ENCODE measurements around the gene SDE2.
"Not testable (repeated sequence)": the region's sequence is repeated elsewhere in the genome, so short reads cannot be mapped to it uniquely, and the experiment has no call there.

Gene SDE2

DNA sequence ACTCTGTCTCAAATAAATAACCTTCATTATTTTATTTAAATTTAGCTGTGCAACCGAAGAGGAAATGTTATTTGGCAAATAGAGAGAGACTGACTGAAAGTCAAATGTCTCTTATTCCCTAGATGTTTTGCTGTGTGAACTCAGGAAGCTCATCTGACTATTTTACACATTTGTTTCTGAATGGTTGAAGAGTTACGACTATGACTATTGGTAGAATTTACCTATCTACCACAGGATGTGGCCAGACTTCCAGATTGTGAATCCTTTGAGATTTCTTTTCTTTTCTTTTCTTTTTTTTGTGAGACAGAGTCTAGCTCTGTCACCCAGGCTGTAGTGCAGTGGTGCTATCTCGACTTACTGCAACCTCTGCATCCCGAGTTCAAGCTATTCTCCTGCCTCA, 5.3 kb upstream of the SDE2 start:
- no peak for DNase-seq

DNA sequence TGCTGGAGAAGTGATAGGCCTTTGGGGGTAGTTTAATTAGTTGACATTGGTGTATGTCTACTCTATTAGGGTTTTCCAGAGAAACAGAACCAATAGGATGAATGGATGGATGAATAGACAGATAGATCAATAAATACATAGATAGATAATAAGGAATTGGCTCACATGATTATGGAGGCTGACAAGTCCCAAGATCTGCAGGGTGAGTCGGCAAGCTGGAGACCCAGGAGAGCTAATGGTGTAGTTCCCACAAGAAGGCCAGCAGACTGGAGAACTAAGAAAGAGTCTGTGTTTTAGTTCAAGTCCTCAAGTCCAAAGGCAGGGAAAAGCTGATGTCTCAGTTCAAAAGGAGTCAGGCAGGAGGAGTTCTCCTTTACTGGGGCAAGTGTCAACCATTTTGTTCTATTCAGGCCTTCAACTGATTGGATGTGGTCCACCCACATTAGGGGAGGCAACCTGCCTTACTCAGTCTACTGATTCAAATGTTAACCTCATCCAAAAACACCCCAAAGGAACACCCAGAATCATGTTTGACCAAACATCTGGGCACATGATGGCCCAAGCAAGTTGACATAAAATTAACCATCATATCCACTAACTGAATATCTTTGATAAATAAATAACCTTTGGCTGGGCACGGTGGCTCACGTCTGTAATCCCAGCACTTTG, 4.5 kb upstream of the SDE2 start:
- no peak for DNase-seq

DNA sequence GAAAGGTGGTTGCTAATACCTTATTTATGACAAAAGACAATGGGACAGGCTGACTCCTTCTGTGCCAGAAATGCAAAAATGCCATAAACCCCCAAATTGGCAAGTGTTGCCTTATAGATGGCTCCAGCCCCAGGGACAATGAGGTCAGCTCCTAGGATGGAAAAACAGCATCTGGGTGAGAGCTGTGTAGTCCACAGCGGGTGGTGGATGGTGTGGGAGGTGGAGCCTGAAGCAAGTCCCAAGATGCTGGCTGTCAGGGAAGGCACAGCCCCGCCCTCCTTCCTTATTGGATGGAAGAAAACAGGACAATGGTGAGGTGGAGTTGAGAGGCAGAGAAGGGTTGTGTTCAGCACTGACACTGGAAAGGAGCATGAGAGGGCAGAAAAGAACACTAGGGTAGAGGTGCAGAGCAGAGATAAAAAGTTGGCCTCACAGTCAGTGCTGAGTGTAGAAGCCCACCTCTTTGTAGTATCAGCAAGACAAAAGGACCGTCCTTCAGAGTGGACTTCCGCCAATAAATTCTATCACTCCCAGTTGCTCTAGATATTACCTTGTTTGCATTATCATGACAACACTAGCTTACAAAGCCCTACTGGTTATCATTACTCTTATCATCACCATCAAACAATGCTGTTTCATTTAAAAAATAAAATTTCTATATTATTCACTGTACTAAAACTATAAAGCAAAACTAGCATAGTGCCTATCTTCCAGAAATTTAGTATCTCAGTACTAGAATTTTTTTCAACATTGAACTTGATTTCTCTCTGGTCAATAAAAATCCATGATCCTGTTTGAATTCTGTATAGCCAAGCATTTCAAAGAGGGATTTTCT, 3.7 kb upstream of the SDE2 start:
- DNase-seq: peak; percentile 91

DNA sequence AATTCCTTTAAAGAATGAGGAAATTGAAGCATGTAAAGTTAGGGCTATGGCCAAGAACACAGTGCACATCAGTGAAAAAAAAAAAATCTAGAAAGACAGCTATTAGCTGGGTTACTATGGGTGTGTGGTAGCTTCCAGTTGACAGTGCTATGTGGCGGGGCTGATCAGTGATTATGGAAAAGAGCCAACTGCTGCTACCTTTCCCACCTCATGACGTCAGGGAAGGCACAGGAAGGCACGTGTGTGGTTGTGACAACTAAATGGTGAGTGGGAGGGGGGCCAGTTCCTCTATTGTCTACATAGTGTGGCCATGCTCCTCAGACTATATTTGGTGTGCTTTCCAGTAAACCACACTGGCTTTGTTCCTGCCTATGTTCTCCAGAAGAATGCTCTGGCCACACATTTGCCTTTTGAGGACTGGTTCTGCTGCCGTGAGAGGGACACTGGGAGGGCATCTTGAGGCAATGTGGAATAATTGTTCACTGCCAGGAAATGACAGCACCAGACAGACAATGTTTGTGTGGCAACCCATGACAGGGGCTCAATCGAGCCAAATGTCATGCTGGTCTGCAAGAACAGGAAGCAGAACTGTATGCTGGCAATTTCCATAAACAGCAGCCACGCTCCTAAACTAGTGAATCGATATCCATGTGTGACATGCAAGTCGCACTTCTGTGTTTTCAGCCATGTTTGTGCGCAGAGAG, 3.0 kb upstream of the SDE2 start:
- peak; percentile 96 for DNase-seq

DNA sequence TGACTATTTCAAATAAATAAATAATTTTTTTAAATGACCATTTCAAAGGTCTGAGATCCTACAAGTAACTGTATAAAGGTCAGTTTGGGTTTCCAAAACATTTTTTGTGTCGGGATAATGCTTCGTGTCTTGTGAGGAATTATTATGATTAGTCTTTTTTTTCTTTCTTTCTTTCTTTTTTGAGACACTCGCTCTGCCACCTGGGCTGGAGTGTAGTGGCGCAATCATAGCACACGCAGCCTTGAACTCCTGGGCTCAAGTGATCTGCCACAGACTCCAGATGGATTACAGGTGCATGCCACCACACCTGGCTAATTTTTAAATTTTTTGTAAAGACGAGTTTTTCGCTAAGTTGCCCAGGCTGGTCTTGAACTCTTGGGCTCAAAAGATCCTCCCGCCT, 1.9 kb upstream of the SDE2 start:
- no peak for DNase-seq

DNA sequence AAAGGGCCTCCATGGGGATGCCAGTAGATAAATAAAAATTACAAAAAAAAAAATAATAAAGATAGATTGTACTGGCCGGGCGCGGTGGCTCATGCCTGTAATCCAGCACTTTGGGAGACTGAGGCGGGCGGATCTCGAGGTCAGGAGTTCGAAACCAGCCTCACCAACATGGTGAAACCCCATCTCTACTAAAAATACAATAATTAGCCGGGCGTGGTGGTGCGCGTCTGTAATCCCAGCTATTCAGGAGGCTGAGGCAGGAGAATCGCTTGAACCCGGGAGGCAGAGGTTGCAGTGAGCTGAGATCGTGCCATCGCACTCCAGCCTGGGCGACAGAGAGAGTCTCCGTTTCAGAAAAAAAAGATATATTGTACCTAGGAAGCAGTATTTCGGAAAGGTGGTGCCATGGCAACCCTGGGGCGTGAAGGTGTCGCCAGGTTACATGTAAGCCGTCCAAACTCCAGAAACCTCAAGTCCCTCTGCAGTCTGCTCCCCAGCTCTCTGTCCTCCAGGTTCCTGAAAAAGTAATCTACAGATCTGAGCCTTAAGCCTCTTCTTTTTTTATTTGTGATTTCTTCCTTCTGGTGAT, 1.4 kb upstream of the SDE2 start:
- not testable (repeated sequence) for DNase-seq

DNA sequence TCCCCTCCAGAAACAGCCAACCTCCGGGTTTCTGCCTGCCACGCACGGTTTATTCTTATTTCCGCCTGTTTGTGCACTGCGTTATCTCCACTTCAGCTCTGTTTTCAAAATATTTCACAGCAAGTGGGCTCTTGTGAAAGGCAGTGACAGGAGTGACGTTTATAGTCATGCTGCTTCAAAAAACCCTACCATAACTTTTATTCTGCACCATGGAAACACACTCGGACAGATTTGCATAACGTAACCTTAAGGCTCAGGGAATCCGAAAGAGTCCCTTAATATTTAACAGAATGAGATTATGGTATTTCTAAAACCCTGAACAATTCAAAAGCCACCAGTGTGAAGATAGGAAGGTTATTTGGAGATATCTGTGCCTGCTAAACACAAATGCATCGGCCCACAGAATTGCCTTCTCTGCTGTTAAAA, 782 bp upstream of the SDE2 start:
- peak; percentile 11 for DNase-seq

DNA sequence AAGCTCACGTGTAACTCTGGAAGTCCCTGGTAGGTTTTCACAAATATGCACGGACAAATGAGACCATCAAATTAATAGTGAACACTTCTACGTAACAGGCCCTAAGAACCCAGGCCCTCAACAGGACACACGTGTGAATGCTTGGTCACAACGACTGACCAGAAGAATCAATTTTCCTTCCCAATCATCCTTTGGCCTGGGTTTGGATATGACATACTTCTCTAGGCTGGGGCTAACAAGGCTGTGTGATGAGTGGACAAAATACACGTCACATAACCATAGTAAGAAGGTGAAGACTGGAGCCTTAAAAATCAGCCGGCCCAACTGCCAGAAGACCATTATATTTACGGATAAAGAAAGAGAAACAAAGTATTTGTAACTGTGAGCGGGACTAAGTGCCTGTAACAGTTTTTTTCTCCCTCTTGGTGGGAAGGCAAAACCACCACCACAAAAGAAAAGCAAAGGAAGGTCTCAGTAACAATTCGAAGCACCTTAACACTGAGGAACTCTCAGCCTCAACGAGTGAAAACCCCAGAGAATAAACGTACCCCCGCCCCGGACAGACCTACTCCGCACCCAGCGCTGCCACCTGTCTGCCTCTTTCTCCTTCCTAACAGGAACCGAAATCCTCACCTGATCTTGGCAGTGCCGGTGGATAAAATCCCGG, 450 bp downstream of the SDE2 start:
- no peak for DNase-seq

DNA sequence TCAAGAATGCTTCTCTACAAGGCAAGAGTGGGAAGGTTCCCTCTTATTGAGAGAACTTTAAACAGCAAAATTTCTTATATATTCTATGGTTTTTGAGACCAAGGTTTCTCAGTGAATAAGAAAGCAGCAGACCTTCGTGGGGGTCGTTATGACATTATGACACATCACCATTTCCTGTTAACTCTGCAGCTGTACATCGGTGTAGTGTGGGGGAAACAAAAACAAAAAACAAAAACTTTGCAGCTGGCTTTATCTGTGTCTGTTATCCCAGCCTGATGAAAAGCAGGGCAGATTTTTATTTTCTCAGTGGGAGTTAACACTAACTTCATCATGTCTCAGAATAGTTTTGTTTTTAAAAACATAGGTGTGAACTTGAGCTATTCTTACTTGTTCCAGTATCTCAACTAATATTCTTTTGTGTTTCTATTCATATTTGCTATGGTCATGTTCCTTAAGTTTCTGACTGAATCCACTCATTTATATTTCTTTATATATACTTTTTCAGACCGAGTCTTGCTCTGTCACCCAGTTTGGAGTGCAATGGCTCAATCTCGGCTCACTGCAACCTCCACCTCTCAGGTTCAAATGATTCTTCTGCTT, 2.1 kb downstream of the SDE2 start:
- no peak for DNase-seq

DNA sequence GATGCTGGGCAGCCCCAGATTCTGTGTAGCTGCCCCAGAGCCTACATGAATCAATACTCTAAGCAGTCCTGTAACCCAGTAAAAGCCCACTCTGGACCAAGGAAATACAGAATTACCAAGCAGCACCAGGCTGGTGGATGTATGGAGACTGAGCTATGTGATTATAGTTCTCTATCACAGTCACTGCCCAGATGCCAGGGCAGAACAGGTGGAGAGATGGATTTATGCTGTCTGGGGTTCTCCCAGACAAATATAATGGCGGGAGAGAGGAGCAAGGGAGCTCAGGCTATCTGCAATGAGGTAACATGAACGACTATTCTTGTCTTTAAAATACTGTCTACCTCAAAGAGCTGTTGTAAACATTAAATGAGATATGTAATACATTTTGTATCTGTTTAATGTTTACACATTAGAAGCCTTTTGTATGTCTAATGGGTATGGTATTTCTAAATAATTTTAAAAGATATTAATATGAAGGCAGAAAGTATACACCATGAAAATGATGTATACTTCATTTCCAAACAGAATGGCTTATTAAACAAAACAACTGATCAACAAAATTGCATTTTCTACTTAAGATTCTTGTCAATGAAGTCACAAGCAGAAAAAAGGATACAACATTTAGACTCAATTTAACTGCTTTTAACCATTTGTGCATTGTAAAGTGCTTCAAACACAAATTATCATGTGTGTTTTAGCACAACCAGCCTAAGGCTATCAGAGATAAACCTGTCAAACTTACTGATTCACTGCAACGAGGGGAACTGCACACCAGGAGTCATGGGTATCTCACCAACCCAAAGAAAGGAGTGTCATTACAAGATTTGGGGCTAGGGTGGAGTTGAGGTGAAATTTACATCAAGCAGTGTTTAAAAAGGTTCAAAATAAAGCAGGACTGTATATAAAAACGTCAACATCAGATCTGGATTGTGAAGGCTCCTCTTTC, 3.0 kb downstream of the SDE2 start:
- no peak for DNase-seq

DNA sequence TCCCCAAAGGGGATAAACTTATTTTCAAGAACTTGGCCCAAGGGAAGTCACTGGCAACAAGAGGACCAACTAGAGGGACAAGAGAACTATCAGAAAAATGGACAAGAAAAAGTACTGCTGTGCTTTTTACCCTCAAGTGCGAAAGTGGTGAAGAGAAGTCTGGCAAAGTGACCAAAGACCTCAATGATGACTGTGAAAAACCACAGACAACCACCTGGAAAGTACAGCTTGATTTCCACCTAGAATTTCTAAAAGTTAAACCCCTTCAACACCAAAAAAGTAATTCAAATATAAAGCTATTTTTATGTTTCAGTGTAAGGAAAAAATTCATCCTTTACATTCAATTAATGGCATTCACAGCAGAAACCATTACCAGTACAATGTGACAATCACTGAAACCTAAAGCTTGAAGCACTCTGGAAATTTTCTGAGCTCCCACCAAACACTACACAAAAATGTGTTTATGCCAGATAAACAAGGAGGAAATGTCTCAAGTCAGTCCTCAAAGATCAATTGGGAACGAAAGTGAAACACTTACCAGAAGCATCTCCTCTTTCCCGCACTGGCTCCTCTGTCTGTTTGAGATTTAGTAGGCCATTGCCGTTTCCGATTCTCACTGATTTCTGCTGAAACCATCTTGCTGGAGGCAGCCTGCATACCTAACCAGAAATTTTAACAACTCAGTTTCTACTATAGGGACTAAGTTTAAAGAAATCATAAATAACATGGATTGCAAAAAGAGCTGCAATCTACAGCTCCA, 8.3 kb downstream of the SDE2 start:
- no peak for DNase-seq

DNA sequence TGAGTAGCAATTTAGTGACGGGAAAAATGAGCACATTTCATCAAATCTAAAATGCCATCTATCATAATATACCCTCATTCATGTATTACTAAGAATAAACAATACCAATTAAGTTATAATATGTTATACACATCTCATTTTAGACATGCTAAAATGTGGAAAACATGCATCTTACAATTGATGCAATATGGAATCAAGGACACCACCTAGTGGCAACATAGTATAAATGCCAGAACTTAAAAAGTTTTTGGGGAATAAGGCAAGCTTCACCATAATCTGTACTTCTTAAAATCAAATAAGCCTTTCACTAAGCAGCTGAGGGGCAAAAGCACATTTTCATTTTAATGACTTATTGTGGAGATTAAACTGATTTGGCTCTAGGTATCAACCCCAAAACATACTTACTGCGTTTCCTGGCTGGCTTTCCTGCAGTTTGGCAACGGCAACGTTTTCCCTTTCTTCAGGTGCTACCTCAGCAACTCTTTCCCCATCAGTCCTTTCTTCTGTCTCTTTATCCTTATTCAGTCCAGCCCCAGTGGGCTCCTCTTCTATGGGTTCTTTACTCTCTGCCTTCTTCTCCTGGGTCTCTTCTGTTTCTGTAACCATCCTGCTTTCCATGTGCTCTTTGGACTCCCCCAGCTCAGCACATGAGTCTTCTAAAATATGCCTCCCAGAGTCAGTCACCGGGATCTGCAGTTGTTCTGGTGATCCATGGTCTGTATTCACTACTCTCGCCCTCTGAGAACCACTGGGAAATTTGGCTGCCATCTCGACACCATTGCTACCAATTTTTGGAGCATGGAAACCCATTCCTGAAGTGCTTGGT, 11.4 kb downstream of the SDE2 start:
- DNase-seq: peak; percentile 25

DNA sequence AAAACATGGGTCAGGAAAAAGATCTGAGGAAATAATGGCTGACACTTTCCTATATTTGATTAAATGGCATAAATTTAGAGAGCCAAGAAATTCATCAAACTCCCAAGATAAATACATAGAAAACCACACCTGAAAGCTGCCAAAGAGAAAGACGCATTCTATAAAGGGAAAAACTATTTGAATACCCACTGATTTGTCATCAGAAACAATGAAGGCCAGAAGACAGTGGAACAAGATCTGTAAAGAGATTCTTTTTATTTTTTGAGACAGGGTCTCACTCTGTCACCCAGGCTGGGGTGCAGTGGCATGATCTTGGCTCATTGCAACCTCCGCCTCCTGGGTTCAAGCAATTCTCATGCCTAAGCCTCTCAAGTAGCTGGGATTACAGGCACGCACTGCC, 17.4 kb downstream of the SDE2 start:
- DNase-seq: no peak

DNA sequence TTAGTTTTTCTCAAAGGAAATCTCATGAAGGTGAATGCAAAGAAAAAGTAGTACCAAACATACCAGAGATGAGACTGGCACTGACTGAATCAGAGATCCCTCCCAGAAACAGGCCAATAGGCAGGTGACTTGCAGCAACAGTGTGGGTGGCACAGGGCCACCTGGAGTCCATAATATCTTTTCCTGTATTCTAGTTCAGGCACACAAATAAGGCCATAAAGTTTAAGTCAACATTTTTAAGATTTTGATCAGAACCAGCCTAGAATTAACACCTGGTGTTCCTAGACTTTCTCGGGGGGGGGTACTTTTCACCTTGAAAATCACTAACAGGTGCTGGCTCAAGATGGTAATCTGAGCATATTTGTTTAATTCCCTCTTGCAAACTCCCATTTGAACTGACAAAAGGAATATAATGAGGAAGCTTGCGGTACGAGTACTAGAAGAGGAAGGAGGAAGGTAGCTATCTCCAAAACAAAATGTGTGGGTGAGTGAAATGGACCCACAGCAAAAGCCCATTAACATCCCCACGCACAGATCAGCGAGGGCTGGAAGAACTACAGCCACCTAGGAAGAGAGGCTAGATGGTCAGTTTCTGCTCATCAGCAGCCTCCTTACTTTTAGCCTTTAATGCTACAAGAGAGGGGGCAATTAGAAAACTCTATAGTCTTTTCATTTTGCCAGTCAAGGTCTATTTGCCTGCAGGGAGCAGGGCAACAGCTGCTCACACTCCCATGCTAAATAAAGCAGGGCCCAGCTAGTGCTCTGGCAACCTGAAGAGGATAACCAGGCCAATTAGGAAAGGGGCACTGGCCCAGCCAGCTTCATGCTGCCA, 18.9 kb downstream of the SDE2 start:
- no peak for DNase-seq

DNA sequence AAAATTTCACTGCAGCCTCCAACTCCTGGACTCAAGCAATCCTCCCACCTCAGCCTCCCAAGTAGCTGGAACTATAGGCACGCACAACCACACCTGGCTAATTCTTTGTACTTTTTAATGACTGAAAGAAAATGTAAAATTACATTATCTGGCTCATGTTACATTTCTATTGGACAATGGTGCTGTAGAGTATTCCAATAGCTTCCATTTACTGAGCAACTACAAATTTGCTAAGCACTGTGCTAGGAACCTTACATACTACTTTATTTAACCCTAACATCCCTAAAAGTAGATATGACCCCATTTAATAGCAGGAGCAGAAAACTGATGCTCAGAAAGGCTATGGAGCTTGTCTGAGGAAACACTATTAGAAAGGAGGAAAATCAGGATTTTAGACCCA, 19.7 kb downstream of the SDE2 start:
- DNase-seq: no peak

DNA sequence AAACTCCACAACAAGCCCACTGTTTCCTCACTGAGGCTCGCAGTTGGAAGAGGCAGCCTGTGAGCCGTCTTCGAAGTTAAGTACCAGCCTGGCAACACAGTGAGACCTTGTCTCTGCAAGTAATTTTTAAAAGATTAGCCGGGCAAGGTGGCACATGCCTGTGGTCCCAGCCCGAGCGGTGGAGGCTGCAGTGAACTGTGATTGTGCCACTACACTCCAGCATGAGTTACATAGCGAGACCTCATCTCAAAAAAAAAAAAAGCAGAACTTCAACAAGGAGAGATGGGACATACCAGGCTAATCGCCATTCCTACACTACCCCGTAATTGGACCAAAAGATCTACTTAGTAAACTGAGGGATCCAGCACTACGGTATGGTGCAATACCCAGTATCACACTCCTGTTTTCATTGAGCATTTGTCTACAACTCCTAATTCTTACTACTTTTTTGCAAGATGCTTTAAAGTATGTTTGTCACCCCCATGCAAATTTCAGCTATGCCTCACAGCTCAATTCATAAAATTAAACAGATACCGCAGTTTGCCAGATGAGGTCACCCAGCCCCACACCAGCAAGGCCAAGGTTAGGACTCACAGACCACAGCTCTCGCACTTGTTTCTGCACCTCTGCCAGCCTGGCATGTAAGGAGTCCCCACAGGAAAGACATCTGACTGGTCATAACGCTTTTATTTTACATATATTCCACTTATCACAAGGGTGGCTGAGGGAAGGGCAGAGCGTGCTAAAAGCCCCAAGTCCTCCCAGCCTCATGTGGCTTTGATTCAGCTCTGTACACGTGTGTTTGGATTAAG, 21.0 kb downstream of the SDE2 start:
- no peak for DNase-seq

DNA sequence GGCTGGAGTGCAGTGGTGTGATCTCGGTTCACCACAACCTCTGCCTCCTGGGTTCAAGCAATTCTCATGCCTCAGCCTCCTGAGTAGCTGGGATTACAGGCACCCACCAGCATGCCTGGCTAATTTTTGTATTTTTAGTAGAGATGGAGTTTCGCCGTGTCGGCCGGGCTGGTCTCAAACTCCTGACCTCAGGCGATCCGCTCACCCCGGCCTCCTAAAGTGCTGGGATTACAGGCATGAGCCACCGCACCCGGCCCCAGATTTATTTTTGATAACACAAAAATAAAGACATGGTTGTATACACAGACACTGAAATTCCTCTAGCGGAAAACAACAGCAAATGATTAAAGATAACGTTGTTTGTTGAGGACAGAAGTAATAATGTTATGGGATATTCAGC, 24.0 kb downstream of the SDE2 start:
- DNase-seq: not testable (repeated sequence)

DNA sequence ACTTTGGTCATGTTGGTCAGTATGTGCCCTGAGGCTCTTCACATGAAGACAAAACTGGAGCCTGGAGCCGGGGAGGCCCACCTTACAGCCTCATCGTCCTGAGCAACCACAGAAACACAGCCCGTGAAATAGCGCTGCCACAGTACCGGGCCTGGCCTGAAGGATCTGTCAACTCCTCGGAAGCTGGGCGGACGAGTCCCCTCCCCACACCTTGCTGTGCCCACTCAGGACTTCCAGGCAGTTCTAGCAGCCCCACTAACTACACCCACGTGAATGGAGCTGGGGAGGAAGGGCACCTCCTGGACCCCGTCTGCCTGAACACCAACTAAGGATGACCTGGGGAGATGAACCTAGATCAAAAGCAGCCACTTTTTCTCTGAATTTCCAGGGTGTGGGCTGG, 24.7 kb downstream of the SDE2 start:
- DNase-seq: no peak

All from NCI-H2029 (cell line).